A549 (cell line): ENCODE results near the gene GALNT15. TPM values are rescaled to one million over a fixed set of nuclear protein-coding genes. Genes with fewer than 3 reads are reported as not detected.

Experiments used
- ATAC-seq, 2 experiments: fragments of 200-7000 bp in 1 of 2; fragments of >200 bp in 1 of 2; cut with Nextera tagmentation in 1 of 2; cut with Tn5 transposase in 1 of 2; 3 replicates each; pipeline versions ENCODE4 v1.8.0 to v1.9.1; 2018 to 2020; ENCODE audit warnings: mild to moderate bottlenecking in 1 of 2, moderate library complexity in 1 of 2
- CTCF ChIA-PET: fragments of 300-600 bp; sonication (Branson Sonifier 250); formaldehyde crosslinking; extraction: SDS; loops from one replicate; lab custom pipeline; 2021; ENCODE audit warnings: antibody characterized with exemption, inconsistent platforms; lab: Yijun Ruan, JAX
- POLR2A ChIA-PET: fragments of 350-600 bp; formaldehyde crosslinking; extraction: SDS; loops from one replicate; lab custom pipeline; 2021; ENCODE audit warnings: antibody characterized with exemption, inconsistent platforms; lab: Yijun Ruan, JAX
- DNase-seq, 2 experiments: peaks; one replicate each; pipeline versions ENCODE4 v3.0.0 to v3.0.0-alpha.2; 2011 to 2016; ENCODE audit warnings: low read depth in 1 of 2, low spot score in 1 of 2
- FAIRE-seq: peaks from 2 replicates; lab custom pipeline; 2011; peaks lifted over from hg19 to GRCh38; lab: Jason Lieb, UNC
- H3K27ac ChIP-seq, 2 experiments: fragments of >200 bp; sonication (Bioruptor Twin); formaldehyde crosslinking; 3 replicates each; pipeline ENCODE4 v1.5.1; 2016 to 2017
- H3K4me1 ChIP-seq: fragments of >200 bp; sonication (Bioruptor Twin); formaldehyde crosslinking; 3 replicates; pipeline ENCODE4 v1.6.1; 2016
- H3K4me2 ChIP-seq: fragments of >200 bp; sonication (Bioruptor Twin); formaldehyde crosslinking; 3 replicates; pipeline ENCODE4 v1.6.1; 2016
- H3K4me3 ChIP-seq: fragments of >200 bp; sonication (Bioruptor Twin); formaldehyde crosslinking; 3 replicates; pipeline ENCODE4 v1.5.1; 2016
- H3K9me3 ChIP-seq: fragments of >200 bp; sonication (Bioruptor Twin); formaldehyde crosslinking; 3 replicates; pipeline ENCODE4 v1.6.1; 2016
- BHLHE40 ChIP-seq: IDR thresholded peaks from 2 replicates; pipeline ENCODE4 v1.6.1; 2012; ENCODE audit warnings: low read depth, low read length, inconsistent platforms
- CBX8 ChIP-seq: fragments of 200-600 bp; sonication (generic); IDR thresholded peaks from 2 replicates; pipeline ENCODE4 v1.6.1; 2016
- CHD2 ChIP-seq: fragments of 150-350 bp; IDR thresholded peaks from 2 replicates; pipeline ENCODE4 v1.6.1; 2014; ENCODE audit warnings: low read length; ENCODE audit not compliant: partially characterized antibody
- EHF ChIP-seq: fragments of 250-450 bp; sonication (Bioruptor Pico); IDR thresholded peaks from 2 replicates; pipeline ENCODE4 v1.5.0; 2020; ENCODE audit warnings: mild to moderate bottlenecking
- EHMT2 ChIP-seq: fragments of 200-600 bp; sonication (generic); IDR thresholded peaks from 2 replicates; pipeline ENCODE4 v1.6.1; 2016; ENCODE audit warnings: antibody characterized with exemption, low read depth, mild to moderate bottlenecking, moderate library complexity
- FOSL2 ChIP-seq, 2 experiments: fragments of 450-650 bp in 1 of 2; fragments of >200 bp in 1 of 2; sonication (Bioruptor Twin) in 1 of 2; formaldehyde crosslinking; IDR thresholded peaks; 2 replicates each; pipeline versions ENCODE4 v1.5.0 to v1.6.1; 2016 to 2020; ENCODE audit warnings: mild to moderate bottlenecking in 1 of 2, moderate library complexity in 1 of 2
- HDAC2 ChIP-seq: fragments of 200-600 bp; sonication (generic); IDR thresholded peaks from 2 replicates; pipeline ENCODE4 v1.6.1; 2016
- HOXA7 ChIP-seq: fragments of 250-450 bp; sonication (Bioruptor Pico); IDR thresholded peaks from 2 replicates; pipeline ENCODE4 v1.5.0; 2020; ENCODE audit warnings: mild to moderate bottlenecking, moderate library complexity
- KDM1A ChIP-seq: fragments of 200-600 bp; sonication (generic); IDR thresholded peaks from 2 replicates; pipeline ENCODE4 v1.6.1; 2016; ENCODE audit warnings: low read depth, mild to moderate bottlenecking
- KDM5A ChIP-seq: fragments of 200-600 bp; sonication (generic); IDR thresholded peaks from 2 replicates; pipeline ENCODE4 v1.6.1; 2016; ENCODE audit warnings: antibody characterized with exemption, mild to moderate bottlenecking
- MAFK ChIP-seq: fragments of 450-650 bp; IDR thresholded peaks from 2 replicates; pipeline ENCODE4 v1.6.1; 2014; ENCODE audit not compliant: partially characterized antibody
- POLR2A ChIP-seq: IDR thresholded peaks from 2 replicates; pipeline ENCODE4 v1.6.1; 2012; ENCODE audit warnings: mild to moderate bottlenecking, low read length
- POLR2AphosphoS2 ChIP-seq: conservative IDR thresholded peaks from 2 replicates; pipeline ENCODE4 v1.6.1; 2012; ENCODE audit warnings: low read length, improper control_type of control experiment, inconsistent platforms
- RCOR1 ChIP-seq: fragments of 150-350 bp; IDR thresholded peaks from 2 replicates; pipeline ENCODE4 v1.6.1; 2014; ENCODE audit warnings: antibody characterized with exemption, low read length, low read depth
- TP53 ChIP-seq: fragments of 250-450 bp; sonication (Bioruptor Pico); IDR thresholded peaks from 2 replicates; pipeline ENCODE4 v1.5.0; 2021; ENCODE audit warnings: mild to moderate bottlenecking, moderate library complexity
- ZSCAN20 ChIP-seq: fragments of 250-450 bp; sonication (Bioruptor Pico); IDR thresholded peaks from 2 replicates; pipeline ENCODE4 v1.8.0; 2022; ENCODE audit warnings: mild to moderate bottlenecking, moderate library complexity
- WGBS: methylation state at CpG from one replicate; pipeline ENCODE4 v1.1.6; 2017; ENCODE audit errors: missing lambda C conversion rate; 5-methylcytosine and 5-hydroxymethylcytosine counted together
- polyA plus RNA-seq, 4 experiments: library from polyadenylated mRNA; depleted of rRNA in 3 of 4; stranded (reverse); fragments of >200 nt; fragmentation: RNase III in 1 of 4; extraction: RNeasy Plus Mini Kit Qiagen cat#74134 plus additional on column Dnase treatment in 1 of 4; gene quantifications; 2 replicates in 3 of 4; 3 replicates in 1 of 4; pipeline ENCODE4 v1.2.3, GENCODE V29; 2011 to 2017
- TF ChIP-seq, protein P1 (sequence below): fragments of >200 bp; sonication (Bioruptor Twin); formaldehyde crosslinking; IDR thresholded peaks from 3 replicates; pipeline ENCODE4 v1.6.1; 2016
- TF ChIP-seq, protein P2 (sequence below): IDR thresholded peaks from 2 replicates; pipeline ENCODE4 v1.6.1; 2012
- TF ChIP-seq, protein P3 (sequence below): fragments of 200-600 bp; sonication (generic); IDR thresholded peaks from 2 replicates; pipeline ENCODE4 v1.6.1; 2016; ENCODE audit warnings: antibody characterized with exemption, mild to moderate bottlenecking, moderate library complexity

Gene GALNT15
- polyA plus RNA-seq, 2 of the 4 experiments (the other 2 are of a cell fraction), result 0.04 TPM; not detected in 1

DNA sequence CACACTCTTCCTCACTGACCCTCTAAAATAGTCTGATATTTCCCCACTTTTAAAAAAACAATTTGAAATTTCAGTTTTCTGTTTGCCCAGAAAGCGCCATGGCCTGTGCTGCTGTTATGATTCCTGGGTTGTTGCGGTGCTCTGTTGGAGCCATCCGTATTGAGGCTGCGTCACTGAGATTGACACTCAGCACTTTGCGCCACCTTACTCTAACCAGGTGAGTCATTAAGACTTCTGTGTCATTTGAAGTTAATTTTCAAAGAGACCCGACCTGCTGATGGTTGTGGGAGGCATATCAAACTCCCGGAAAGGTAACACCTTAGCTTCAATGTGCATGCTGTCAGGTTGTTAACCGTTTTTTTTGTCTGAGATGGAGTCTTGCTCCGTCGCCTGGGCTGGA lies 96.4 kb downstream of the GALNT15 start:
- ChIA-PET POLR2A (no interaction called here), CTCF (no interaction called here)
- no peak overlapping the region for H3K4me3 ChIP-seq
- H3K4me2 ChIP-seq, result no peak overlapping the region
- no peak overlapping the region for H3K27ac ChIP-seq
- no peaks in the 10 kb centered on the region for H3K9me3 ChIP-seq
- H3K4me1 ChIP-seq, result peaks cover 9% of the 10 kb centered on the region
- ATAC-seq (no peak), DNase-seq (no peak)
- TF ChIP-seq TP53 (CRISPR knock-in tag) (no peak), ZSCAN20 (CRISPR knock-in tag) (no peak), KDM1A (no peak), RCOR1 (no peak), EHMT2 (no peak), CBX8 (no peak), POLR2AphosphoS2 (no peak), FOSL2 (IDR thresholded peaks at IDR 0.05) (no peak), FOSL2 (CRISPR knock-in tag; IDR thresholded peaks at IDR 0.05) (no peak), CHD2 (no peak), EHF (no peak), HDAC2 (no peak), POLR2A (no peak)
- TF ChIP-seq, protein P1, sequence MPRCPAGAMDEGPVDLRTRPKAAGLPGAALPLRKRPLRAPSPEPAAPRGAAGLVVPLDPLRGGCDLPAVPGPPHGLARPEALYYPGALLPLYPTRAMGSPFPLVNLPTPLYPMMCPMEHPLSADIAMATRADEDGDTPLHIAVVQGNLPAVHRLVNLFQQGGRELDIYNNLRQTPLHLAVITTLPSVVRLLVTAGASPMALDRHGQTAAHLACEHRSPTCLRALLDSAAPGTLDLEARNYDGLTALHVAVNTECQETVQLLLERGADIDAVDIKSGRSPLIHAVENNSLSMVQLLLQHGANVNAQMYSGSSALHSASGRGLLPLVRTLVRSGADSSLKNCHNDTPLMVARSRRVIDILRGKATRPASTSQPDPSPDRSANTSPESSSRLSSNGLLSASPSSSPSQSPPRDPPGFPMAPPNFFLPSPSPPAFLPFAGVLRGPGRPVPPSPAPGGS, result no peak
- TF ChIP-seq, all 56 proteins: peak for 0
- no peak for FAIRE-seq
- WGBS, result 74% methylated on average over 10 of the region's 10 CpGs

DNA sequence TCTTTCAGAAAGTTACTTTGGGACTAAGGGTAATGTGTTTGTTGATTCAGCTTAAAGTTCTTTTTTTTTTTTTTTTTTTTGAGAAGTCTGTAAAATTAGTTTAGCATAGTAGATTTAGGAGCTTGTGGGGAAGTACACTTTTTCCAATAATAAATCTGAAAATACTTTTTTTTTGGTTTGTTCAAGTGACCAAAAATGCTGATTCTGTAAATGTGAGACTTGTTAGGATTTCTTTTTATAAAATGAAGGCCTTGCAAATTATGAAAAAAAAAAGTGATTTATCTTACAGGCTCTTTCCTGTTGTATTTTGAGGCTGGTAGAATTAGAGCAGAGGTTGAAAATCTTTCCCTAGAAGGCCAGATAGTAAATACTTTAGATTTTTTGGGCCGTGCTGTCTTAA lies 98.1 kb downstream of the GALNT15 start:
- no peak overlapping the region for H3K4me3 ChIP-seq
- ChIA-PET POLR2A (no interaction called here), CTCF (interaction anchor here (0.8 kb wide), 1 partner anchor 24 kb away, joined by 4 read pairs; no protein-coding TSS in a partner anchor)
- TF ChIP-seq POLR2A (no peak), MAFK (peak; percentile 36)
- TF ChIP-seq, protein P2, sequence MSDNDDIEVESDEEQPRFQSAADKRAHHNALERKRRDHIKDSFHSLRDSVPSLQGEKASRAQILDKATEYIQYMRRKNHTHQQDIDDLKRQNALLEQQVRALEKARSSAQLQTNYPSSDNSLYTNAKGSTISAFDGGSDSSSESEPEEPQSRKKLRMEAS, result no peak
- H3K9me3 ChIP-seq, result no peaks in the 10 kb centered on the region
- WGBS, result 84% methylated on average over 1 of the region's 1 CpG
- ATAC-seq, result no peak
- no peak for DNase-seq
- no peak overlapping the region for H3K27ac ChIP-seq
- H3K4me1 ChIP-seq, result no peaks in the 10 kb centered on the region
- H3K4me2 ChIP-seq, result no peak overlapping the region
- no peak for FAIRE-seq

DNA sequence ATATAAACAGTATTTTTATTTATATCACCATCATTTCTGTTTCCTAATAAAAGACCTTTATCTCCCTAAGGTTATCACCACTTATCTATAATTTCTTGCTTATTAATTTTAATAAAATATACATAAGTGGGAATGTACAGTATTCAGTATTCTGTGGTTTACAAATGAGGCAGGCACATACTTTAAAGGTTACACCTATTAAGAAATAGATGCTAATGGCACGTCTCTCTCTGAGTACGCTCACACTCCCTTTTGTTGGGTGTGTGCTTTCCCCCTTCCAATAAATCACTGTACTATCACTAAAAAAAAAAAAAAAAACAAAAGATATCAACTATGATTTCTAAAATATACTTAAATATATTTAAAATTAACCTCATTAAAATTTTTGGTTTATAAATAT lies 99.4 kb downstream of the GALNT15 start:
- CTCF ChIA-PET, result interaction anchor here (1.4 to 1.8 kb wide), 2 partner anchors 17 to 328 kb away, joined by 3 to 7 read pairs; no protein-coding TSS in a partner anchor
- POLR2A ChIA-PET, result no interaction called here

More for the DNA sequence above, 99.4 kb downstream of the GALNT15 start:
- no peak overlapping the region for H3K4me3 ChIP-seq
- H3K4me2 ChIP-seq, result no peak overlapping the region
- WGBS, result 89% methylated on average over 2 of the region's 2 CpGs
- no peaks in the 10 kb centered on the region for H3K4me1 ChIP-seq
- no peak for FAIRE-seq
- TF ChIP-seq HOXA7, result no peak
- no peak for TF ChIP-seq KDM5A
- no peak for TF ChIP-seq BHLHE40
- TF ChIP-seq, protein P3, sequence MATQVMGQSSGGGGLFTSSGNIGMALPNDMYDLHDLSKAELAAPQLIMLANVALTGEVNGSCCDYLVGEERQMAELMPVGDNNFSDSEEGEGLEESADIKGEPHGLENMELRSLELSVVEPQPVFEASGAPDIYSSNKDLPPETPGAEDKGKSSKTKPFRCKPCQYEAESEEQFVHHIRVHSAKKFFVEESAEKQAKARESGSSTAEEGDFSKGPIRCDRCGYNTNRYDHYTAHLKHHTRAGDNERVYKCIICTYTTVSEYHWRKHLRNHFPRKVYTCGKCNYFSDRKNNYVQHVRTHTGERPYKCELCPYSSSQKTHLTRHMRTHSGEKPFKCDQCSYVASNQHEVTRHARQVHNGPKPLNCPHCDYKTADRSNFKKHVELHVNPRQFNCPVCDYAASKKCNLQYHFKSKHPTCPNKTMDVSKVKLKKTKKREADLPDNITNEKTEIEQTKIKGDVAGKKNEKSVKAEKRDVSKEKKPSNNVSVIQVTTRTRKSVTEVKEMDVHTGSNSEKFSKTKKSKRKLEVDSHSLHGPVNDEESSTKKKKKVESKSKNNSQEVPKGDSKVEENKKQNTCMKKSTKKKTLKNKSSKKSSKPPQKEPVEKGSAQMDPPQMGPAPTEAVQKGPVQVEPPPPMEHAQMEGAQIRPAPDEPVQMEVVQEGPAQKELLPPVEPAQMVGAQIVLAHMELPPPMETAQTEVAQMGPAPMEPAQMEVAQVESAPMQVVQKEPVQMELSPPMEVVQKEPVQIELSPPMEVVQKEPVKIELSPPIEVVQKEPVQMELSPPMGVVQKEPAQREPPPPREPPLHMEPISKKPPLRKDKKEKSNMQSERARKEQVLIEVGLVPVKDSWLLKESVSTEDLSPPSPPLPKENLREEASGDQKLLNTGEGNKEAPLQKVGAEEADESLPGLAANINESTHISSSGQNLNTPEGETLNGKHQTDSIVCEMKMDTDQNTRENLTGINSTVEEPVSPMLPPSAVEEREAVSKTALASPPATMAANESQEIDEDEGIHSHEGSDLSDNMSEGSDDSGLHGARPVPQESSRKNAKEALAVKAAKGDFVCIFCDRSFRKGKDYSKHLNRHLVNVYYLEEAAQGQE, result no peak
- no peak for TF ChIP-seq KDM1A
- TF ChIP-seq, all 56 proteins: peak for 0
- no peak for ATAC-seq
- H3K27ac ChIP-seq, result no peak overlapping the region
- H3K9me3 ChIP-seq, result no peaks in the 10 kb centered on the region
- DNase-seq, result no peak
